K562 treated with DMSO at 1 percent for 48 hours (cell line): ENCODE data around the gene BMPER. TPM values are rescaled to one million over a fixed set of nuclear protein-coding genes. Genes with fewer than 3 reads are reported as not detected.

Source experiments
- total RNA-seq: library from RNA; unstranded; fragments of 300-600 nt; gene quantifications from 2 replicates; pipeline ENCODE4 v1.2.3, GENCODE V29; 2022; ENCODE audit warnings: low replicate concordance; ENCODE audit errors: extremely low read depth

Gene BMPER
- total RNA-seq = not detected in 2 replicates

GRCh38 chr7:33905389-33906032, at the start of gene BMPER:
Gene BMPER (plus strand): TSS chr7:33905539. CDS start chr7:33905614, 75 bp downstream.

